GM18909 (cell line): ENCODE measurements around the gene EEFSEC.
"Not testable (repeated sequence)": the region's sequence is repeated elsewhere in the genome, so short reads cannot be mapped to it uniquely, and the experiment has no call there.

Experiments
- ATAC-seq: cut with Tn5 transposase; IDR thresholded peaks from one replicate; pipeline ENCODE4 v1.9.1; 2021; ENCODE audit warnings: mild to moderate bottlenecking; ENCODE audit not compliant: unreplicated experiment, poor library complexity

EEFSEC gene

DNA sequence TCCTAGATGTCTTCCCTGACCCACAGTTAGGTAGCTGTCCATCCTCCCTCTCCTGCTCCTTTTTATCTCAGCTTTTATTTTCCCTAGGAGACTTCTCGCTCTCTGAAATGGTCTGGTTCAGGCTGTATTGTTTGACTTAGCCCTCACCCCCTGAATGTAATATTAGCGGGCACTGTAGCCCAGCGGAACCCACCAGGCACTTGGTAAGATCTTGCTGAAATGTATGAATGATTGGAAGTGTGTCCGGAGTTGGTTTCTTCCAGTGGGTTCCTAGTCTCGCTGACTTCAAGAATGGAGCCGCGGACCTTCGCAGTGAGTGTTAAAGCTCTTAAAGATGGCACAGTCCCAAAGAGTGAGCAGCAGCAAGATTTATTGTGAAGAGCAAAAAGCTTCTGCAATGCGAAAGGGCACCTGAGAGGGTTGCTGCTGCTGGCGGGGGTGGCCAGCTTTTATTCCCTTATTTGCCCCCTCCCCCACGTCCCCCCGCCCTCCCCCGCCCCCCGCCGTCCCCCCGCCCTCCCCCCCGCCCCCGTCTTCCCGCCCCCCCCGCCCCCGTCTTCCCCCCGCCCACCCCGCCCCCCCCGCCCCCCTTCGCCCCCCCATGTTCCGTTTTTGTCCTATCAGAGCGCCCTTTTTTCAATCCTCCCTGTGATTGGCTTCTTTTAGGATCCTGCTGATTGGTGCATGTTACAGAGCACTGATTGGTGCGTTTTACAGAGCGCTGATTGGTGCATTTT, 694 bp upstream of the EEFSEC start:
- ATAC-seq, result peak; percentile 38

DNA sequence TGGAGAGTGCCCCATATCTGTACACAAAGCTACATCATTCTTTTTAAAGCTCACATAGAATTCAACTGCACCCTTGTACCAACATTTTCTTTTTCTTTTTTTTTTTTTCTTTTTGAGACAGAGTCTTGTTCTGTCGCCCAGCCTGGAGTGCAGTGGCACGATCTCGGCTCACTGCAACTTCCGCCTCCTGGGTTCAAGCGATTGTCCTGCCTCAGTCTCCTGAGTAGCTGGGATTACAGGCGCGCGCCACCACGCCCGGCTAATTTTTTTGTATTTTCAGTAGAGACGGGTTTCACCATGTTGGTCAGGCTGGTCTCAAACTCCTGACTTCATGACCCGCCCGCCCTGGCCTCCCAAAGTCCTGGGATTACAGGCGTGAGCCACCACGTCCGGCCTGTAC, 1.1 kb downstream of the EEFSEC start:
- ATAC-seq, result not testable (repeated sequence)

DNA sequence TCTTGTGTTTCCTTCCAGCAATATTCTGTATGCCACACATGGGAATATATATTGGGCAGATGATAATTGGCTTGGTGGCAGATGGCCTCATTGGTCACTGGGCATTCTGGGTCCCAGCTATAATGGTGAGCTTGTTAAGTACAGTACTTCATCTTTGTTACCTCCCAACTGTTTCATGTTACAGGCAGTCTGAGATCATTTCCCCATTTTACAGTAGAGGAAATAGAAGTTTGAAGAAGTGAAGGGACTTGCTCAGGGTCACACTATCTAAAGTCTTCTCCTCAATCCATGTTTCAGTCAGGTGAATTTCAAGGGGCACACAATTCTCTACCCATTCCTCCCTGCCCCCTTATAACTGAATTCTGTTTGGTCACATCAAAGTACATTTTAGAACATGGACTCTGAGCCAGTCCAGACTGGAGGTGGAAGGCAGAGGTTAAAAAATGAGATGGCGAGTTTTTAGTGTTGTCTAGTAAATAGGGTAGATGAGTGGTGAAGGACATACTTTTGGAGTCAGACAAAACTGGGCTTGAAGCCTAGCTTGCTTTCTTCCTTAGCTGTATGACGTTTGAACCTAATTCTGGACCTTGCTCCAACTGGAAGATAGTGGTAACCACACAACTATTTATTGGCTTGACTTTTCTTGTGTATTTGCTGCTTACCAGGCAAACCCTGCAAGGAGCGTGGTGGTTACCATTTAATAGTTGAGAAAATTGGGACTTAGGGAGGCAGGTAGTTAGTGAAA, 2.5 kb downstream of the EEFSEC start:
- no peak for ATAC-seq

DNA sequence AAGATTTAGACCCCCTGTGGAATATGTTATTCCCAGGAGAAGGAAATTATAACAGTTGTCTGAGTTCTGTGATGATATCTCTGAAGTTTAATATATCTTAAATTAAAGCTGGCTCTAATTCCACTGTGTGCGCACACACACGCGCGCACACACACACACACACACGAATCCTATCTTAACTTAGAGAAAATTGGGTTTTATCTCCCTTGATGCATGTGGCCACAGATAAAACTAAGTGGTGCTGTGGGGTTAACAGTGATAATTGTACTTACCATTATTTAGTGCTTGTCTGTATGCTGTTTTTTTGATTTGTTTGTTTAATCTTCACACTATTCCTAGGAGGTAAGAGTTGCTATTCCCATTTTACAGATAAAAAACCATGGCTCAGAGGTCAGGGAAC, 7.4 kb downstream of the EEFSEC start:
- ATAC-seq, result no peak

DNA sequence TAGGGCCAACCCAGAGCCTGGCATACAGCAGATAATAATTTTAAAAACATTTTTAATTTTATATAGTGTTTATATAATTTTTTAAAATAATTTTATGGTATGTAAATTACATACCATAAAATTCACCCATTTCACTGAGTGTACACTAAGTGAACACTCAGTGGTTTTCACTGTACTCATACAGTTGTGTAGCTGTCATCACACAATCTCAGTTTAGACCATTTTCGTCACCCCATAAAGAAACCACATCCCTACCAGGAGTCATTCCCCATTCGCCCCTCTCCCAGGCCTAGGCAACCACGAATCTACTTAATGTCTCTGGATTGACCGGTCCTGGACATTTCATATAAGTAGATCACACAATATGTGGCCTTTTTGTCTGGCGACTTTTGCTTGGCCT, 10.2 kb downstream of the EEFSEC start:
- ATAC-seq, result no peak

DNA sequence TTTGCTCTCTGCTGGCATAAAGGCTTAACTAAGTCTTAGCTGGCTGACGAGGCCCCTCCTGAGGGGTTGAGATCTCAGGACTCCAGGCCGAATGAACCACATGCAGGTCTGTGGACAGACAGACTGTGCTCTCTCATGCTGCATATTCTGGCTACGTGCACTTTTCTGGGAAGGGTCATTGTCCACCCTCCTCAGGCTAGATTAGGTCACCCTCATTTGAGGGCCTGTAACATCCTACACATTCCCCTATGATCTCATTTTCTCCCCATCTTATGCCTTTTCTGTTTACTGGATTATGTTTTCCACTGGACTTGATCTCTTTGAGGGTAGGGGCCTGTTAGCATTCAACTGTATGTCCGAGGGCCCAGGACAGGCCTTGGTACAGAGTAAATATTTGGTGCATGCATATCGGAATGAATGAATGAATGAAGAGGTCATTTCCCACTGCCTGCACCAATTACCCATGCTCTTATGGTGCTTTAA, 13.7 kb downstream of the EEFSEC start:
- ATAC-seq, result no peak

DNA sequence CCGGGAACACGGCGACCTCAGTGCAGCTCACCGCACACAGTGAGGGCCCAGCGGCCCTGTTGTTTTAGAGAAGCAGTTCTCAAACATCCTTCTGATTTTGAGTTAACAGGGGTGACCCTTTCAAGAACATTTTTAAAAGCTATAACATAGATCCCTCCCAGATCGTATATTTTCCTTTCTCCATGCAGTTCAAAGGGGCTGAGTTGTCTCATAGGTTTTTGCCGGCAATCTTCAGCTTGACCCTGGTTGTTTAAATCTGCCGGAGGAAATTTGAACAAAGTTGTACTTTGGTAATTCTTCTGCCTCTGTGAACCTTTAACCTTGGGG, 14.3 kb downstream of the EEFSEC start:
- ATAC-seq, result no peak

DNA sequence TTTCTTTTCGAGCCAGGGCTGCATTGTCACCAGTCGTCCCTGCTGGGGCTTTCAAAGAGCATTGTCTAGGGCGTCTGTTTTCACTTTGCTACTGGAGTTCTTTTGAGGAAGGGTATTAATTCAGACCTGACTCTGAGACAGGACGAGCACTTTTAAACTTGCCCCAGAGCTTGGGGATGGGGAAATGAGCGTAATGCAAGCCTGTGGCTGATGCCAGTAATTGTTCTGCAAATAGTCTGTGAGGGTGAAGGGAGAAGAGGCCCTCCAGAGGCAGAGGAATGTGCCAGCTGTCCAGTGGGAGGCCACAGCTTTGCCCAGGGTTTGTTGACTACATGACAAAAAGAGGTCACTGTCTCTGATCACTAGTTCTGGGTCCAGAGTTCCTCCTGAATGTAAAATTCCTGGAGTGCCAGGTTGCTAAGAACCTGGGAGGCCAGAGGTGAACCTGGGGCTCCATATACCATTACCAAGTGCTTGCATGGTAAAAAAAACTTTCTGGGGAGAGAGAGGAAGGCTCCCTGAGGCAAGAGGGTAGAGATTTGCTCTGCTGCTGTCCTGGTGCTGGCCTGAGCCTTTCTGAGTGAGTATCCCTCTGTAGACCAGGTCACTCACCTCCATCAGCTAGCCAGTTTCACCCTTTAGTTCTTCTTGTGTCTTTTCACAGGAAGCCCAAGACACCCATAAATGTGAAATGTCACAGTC, 14.8 kb downstream of the EEFSEC start:
- no peak for ATAC-seq

DNA sequence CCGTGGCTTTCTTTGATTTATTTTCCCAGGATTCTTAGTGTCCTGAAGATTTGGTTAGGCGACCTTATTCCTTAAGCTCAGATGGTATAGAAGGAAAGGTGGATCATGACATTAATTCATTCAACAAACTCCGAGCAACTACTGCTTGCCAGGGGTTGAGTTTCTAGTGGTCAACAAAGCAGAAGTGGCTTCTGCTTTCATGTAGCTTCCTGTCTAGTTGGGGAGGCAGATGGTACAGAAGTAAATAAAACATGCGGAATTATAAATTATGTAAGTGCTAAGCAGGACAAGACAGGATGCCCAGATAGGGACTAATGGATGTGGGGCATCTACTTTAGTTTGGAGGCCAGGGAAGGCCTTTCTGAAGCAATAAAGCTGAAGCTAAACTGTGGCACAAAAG, 15.6 kb downstream of the EEFSEC start:
- ATAC-seq, result no peak

DNA sequence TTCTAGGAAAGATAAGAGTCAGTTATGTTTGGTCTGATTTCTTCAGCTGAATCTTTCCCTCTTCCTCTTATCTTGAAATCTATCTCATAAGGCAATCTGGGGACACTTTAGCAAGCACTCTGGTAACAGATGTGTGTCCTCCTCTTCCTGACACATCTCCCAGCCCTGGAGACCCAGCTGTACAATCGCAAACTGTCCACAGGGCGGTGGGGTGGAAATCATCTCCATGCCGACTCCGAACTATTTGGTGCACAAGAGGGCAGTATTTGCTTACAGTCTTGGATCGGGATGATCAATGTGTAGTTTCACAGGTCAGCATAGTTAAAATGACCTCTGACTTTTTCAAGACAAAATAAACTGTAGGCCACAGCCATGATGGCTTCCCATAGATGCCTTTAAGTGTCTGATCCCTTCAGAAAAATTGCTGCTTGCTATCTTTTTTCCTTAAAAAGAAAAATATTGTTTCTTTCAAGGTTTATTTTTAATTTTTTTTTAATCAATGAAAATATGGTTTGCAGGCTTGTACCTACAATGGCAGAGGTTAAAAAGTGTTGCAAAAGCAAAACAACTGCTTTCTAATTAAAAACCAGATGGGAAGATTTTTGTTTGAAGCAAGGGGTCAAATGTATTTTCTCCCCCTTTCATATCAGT, 17.7 kb downstream of the EEFSEC start:
- no peak for ATAC-seq

DNA sequence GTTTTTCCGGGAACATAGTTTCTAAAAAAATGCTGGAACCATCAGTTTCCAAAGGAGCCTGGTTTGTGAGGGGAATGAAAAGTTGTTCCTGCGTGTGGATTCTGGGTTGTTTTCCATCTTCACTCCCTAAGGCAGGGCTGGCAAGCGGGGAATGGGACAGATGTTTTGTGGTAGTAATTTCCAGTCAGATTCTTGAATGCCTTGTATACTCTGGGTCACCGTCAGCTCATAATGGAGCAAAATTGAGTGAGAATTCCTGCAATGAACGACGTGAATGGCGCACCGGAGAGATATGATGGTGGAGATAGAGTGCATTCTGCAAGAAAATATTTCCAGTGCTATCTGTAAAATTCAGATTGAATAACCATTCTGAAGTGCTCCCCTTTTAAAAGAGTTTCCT, 19.9 kb downstream of the EEFSEC start:
- no peak for ATAC-seq

DNA sequence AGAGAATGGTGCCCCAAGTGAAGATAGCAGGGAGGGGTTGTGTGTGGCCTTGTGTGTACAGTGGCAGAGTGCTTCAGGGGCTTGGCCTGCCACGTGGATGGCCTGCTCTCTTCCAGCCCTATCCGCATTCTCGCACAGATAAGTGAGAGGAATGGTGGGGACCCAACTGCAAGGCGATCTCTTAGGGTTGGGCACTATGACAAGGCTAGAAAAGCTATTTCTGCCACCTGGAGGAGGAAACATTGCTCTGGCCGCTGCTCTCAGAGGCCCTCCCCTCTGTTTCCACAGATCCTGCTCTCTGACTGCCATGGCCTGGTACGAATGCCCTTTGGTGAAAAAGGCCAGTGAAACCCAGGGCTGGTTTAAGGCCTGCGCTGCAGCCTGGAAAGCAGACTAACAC, 20.6 kb downstream of the EEFSEC start:
- no peak for ATAC-seq

DNA sequence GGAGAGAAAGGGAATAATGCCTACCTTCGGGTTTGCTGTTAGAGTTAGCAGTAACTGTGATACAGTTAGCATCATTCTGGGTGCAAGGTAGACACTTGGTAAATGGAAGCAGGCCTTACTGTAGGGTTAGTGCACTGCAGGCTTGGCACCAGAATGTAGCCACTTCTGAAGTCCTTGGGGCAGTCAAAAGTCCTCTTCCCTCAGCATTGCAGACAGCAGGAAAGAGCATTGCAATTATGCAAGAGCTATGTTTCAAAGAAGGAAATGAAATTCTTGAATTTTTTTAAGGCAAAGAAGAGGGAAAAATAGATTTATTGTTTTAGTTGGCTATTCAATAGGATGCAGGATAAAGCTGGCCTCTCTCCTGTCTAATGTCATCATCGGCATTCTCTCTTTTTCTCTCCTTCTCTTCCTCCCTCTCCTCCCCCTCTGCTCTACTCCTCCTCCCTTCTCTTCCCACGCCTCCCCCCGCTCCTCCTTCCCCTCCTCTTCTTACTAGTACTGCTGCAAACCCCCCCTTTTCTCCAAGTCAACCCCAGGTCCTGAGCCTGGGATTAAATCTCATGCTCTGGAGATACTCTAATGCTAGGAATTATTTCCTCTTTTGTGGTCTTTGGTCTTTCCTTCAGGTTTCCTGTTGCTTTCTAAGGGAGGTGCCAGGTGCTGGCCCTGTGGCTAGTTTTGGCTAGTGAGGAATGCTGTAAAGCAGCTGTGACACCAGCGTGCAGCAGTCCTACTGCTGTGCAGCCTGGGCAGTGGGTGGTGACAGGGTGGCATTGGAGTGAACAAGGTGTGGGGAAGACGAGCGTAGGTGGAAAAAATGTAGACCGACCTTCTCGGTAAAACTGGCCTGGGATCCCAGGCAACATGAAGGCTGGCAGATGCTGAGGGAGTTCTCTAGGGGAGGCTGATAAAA, 21.7 kb downstream of the EEFSEC start:
- no peak for ATAC-seq

DNA sequence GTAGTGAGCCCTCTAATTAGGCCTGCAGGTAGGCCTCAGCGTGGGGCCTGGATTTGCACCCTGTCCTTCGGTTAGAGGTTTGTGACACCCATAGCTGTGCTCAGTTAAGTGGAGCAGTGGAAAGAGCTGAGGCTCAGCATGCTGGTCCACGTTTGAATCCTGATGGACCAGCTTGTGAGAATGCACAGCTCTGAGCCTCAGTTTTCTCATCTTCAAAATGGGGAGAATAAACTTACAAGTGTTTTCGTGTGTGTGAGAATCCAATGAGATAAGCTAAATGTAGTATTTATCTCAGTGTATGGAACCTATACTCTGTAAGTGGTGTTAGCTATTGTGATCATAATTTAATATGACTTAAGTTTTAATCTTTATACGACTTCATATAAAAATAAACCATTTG, 22.5 kb downstream of the EEFSEC start:
- no peak for ATAC-seq

DNA sequence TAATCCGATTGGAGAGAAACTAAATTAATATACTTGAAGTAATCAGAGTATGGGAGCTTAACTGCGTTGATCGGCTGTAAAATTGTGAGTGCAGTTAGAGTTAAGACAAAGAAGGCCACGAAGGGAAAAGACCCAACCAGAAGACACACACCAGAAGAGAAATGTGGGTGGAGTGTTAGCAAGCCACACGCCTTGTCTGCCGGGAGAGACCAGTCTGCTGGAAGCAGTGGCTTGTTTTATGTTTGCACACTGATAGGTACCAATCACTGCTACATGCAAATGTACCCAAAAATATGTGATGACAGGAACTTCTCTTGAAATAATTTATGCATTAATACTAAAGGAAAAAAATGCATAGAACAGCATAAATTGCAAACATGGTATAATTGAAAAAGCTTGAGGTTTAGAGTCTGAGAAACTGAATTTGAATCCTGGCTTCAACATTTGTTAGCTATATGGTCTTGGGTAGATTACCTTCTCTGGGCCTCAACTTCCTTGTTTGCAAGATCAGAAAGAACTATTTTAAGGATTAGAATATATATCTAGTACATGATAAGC, 23.1 kb downstream of the EEFSEC start:
- ATAC-seq, result no peak

DNA sequence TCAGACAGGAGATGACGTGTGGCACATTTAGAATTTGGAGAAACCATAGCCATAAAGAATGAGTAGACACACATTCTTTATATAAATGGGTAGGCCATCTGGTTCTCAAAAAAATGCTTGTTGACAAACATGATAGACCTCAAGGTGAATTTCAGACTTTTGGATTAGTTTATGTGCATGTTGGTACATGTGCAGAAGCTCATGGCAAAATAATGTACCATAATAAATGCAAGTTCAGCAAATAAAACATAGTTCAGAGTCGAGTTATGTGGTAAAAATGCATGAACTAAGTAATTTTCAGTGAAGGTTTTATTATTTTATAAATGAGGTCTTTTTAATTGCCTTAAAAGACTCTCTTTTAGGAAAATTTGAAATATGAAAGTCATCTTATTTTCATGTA, 24.6 kb downstream of the EEFSEC start:
- ATAC-seq, result no peak

DNA sequence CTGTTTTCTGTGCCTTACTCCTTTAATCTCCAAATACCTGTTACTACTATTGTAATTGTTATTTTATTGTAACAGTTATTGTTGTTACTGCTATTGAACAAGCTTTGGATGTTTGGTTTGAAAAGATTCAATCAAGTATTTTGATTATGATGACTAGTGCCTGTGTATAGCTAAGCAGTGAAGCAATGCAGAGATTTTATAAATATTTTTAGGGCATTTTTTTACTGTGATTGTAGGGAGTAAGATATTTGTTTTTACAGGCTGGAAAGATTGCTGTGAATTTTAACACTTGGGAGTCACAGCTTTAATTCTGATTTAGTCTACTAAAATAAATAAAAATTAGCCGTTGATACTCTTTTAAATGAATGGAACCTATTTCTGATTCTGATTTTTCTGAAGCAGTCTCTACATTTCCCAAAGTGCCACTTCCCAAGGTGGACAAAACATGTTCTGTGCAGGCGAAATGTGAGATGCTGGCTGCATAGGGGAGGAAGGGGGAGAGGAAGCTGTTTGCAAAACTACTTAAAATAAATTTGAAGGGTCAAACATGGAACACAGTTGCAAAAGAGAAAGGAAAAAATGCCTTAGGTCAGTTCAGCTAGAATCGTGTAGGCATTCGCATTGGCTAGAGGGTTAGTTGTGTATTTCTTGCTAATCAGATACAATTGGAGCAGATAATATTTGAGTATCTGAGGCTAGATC, 25.7 kb downstream of the EEFSEC start:
- ATAC-seq, result no peak

DNA sequence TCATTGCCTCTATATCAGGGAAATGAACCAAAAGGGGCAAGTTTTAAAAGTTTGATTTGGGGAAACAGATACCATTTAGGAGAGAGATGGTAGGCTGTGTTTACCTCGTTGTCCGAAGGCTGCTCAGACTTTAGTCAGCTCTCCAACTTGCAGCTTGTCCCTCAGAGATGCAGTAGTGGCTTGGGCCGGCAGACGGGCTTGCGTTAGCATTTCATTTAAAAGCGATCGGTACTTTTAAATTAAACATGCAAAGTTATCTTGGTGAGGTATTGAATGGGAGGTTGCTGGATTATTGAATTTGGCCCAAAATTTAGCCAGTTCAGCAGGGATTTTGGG, 26.2 kb downstream of the EEFSEC start:
- no peak for ATAC-seq

DNA sequence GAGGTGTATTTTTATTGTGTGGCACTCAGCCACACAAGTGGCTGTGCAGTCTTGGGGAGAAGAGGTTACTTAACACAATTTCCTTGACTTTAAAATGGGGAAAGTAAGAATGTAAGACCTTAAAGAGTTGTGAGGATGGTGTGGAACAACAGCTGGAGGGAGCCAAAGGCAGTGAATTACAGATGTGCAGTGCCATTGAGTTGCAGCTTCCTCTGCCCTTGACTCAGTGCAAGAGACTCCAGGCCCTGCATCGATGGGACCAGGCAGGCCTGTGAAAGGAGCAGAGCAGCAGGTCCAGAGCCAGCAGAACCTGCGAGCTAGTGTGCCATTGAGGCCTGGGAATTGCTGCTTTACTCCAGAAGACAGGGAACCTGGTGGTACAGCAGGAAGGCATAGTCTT, 27.2 kb downstream of the EEFSEC start:
- no peak for ATAC-seq
